Type B pancreatic cell (in vitro differentiated cells): ENCODE data around the gene MYCBPAP. TPM values are rescaled to one million over a fixed set of nuclear protein-coding genes. Genes with fewer than 3 reads are reported as not detected.

ENCODE experiments used
- DNase-seq: peaks from one replicate; pipeline ENCODE4 v3.0.0; 2021; ENCODE audit warnings: mixed read lengths; ENCODE audit not compliant: unreplicated experiment; ENCODE audit errors: extremely low spot score
- H3K27ac Mint-ChIP-seq: 2 replicates; pipeline ENCODE4 v1.8.0; 2021; ENCODE audit warnings: mild to moderate bottlenecking, mixed read lengths
- H3K27me3 Mint-ChIP-seq: 2 replicates; pipeline ENCODE4 v1.8.0; 2021; ENCODE audit warnings: mixed read lengths
- H3K36me3 Mint-ChIP-seq: 2 replicates; pipeline ENCODE4 v1.8.0; 2021; ENCODE audit warnings: mixed read lengths
- H3K4me1 Mint-ChIP-seq: one replicate; pipeline ENCODE4 v1.8.0; 2021; ENCODE audit warnings: mixed read lengths; ENCODE audit not compliant: unreplicated experiment
- H3K4me3 Mint-ChIP-seq: 2 replicates; pipeline ENCODE4 v1.8.0; 2021; ENCODE audit warnings: mild to moderate bottlenecking, mixed read lengths
- H3K9me3 Mint-ChIP-seq: 2 replicates; pipeline ENCODE4 v1.8.0; 2021; ENCODE audit warnings: mixed read lengths
- CTCF ChIP-seq: fragments of 200-600 bp; sonication (generic); conservative IDR thresholded peaks from 2 replicates; pipeline ENCODE4 v1.5.0; 2021; ENCODE audit warnings: antibody characterized with exemption, mild to moderate bottlenecking
- total RNA-seq: library from RNA; stranded (reverse); gene quantifications from 2 replicates; pipeline ENCODE4 v1.2.1, GENCODE V29; 2021; ENCODE audit warnings: low replicate concordance

MYCBPAP gene
- total RNA-seq, 1 donor from 2014 or later: 4.1 TPM

DNA sequence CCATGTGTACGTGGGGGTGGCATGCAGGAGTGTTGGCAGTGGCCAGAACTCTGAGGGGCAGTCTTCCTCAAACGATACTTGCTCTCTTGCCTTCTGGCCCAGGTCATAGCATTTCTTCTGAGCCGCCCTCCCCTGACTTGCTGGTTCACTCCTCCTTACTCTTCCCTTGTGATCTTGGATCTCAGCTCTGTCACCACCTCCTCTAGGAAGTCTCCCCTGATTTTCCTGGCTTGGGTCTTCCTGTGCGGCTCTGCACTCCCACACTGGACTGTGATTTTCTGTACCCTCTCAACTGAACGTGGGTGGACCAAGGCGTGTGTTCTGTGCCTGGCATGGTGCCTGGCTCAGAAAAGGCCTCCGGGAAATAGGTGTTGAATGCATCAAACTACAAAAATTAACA is 27.2 kb downstream of the MYCBPAP start:
- no peak for DNase-seq
- peak overlapping the region; percentile 90 for H3K4me3 Mint-ChIP-seq
- no peak for TF ChIP-seq CTCF
- no peaks in the 10 kb centered on the region for H3K9me3 Mint-ChIP-seq
- peaks cover 4% of the 10 kb centered on the region for H3K36me3 Mint-ChIP-seq
- no peak overlapping the region for H3K27ac Mint-ChIP-seq
- H3K4me1 Mint-ChIP-seq: peaks cover 40% of the 10 kb centered on the region
- H3K27me3 Mint-ChIP-seq: peaks cover 16% of the 10 kb centered on the region

DNA sequence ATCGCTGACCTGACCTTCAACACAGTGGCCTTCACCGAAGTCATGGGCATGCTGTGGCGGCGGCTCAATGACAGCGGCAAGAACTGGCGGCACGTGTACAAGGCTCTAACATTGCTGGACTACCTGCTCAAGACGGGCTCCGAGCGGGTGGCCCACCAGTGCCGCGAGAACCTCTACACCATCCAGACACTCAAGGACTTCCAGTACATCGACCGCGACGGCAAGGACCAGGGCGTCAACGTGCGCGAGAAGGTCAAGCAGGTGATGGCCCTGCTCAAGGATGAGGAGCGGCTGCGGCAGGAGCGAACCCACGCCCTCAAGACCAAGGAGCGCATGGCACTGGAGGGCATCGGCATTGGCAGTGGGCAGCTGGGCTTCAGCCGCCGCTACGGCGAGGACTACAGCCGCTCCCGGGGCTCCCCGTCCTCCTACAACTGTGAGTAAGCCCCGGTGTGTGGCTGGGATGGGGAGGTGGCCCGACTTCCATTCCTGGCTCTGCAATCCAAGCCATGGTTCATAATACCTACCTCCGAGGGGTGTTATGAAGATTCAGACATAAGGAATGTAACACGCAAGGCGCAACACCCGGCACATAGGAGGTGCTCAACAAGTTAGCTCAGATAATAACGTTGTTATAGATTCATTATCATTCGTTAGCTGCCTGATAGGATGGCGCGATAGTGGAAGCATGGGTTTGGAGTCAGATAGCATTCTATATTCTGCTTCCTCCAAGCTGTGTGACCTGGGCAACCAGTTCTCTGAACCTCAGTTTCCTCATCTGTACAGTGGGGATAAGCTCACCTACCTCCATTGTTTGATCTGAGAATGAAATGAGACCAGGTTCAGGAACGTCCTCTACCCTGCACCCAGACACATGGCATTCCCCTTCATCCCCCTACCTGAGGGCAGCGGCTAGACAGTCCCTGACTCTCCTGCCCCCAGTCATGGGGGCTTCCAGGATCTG is 28.7 kb downstream of the MYCBPAP start:
- Mint-ChIP-seq H3K27ac (no peak overlapping the region), H3K9me3 (no peaks in the 10 kb centered on the region), H3K27me3 (peaks cover 8% of the 10 kb centered on the region), H3K4me3 (peak overlapping the region; percentile 11), H3K4me1 (peaks cover 32% of the 10 kb centered on the region), H3K36me3 (peaks cover 4% of the 10 kb centered on the region)
- DNase-seq: no peak
- no peak for TF ChIP-seq CTCF

- Mint-ChIP-seq H3K27me3 (peaks cover 8% of the 10 kb centered on the region), H3K27ac (no peak overlapping the region), H3K4me1 (peaks cover 39% of the 10 kb centered on the region), H3K36me3 (peaks cover 4% of the 10 kb centered on the region), H3K9me3 (no peaks in the 10 kb centered on the region), H3K4me3 (no peak overlapping the region)
- DNase-seq: no peak
- TF ChIP-seq CTCF: no peak
These were observed 29.7 kb downstream of the MYCBPAP start for GRCh38 chr17:50537721-50538548.

DNA sequence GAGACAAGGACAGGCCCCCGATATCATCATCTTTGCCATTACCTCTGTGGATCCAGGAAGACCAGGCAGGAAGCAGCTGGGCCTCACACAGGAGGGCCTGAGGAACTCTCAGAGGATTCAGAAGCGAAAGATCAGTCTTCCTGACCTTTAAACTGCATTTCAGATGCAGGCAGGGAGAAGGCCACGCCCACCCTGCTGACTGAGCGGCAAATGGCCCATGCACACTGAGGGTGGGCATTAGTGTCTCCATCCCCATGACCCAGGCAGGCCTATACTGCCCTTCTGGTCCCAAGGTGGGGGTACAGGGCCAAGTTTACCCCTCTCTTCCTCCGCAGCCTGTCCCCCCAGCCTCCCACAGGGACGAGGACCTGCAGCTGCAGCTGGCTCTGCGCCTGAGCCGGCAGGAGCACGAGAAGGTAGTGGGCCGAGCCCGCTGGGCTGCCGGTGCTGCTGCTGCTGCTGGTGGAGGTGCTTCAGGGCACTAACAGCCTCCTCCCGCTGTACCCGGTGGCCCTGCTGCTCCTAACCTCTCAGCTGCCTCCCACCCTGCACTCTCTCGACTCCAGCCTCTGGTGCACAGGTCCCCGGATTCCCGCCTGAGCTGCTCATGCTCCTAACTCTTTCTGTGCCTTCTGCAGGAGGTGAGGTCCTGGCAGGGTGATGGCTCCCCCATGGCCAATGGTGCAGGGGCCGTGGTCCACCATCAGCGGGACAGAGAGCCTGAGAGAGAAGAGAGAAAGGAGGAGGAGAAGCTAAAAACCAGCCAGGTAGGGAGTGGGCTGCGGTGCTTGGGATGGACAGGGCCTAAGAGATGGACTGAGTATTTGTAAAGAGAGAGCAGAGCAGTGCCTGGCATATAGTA is 30.5 kb downstream of the MYCBPAP start:
- Mint-ChIP-seq H3K9me3 (no peaks in the 10 kb centered on the region), H3K27me3 (peaks cover under 1% of the 10 kb centered on the region), H3K36me3 (peaks cover 4% of the 10 kb centered on the region), H3K4me1 (peaks cover 39% of the 10 kb centered on the region), H3K27ac (no peak overlapping the region), H3K4me3 (no peak overlapping the region)
- no peak for DNase-seq
- no peak for TF ChIP-seq CTCF
